ENCODE data around the gene TMEM26. TPM values are rescaled to one million over a fixed set of nuclear protein-coding genes. Genes with fewer than 3 reads are reported as not detected.

Gene TMEM26
- total and polyA plus RNA-seq, 11 donors, result 0.07 to 1.1 (median 0.31) TPM

DNA sequence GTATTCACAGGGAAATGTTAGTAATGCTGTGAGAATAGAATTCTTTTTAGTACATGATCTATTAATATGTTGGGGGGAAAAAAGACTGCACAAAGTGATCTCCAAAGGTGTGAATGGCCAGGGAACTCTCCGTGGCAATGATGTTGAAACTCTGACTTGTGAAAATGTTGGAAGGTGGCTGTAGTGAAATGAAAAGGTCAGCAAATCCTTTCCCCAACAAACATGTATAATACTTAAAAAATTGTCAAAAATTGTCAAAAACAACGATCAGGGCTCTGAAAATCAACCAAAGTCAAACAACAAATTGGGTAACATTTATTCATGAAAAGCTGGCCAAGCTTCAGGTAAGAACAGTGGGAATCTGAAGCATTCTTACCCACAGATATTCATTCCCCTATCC is 35.5 kb downstream of the TMEM26 start:
- no peak for DNase-seq
- no peaks in the 10 kb centered on the region for H3K36me3 ChIP-seq
- WGBS, 4 donors, result 67 to 72% (median 70%) methylated on average over 2 of the region's 2 CpGs
- no peak for TF ChIP-seq POLR2A (IDR thresholded peaks at IDR 0.05)
- no peak overlapping the region for H3K4me3 ChIP-seq
- H3K9me3 ChIP-seq, result peaks cover 0 to 39% (median 12%) of the 10 kb centered on the region in 12 donors
- H3K27ac ChIP-seq, result no peak overlapping the region
- intact Hi-C loops (cut with DNase I), result no loop called here
- no peaks in the 10 kb centered on the region for H3K4me1 ChIP-seq
- no peak for ATAC-seq
- H3K27me3 ChIP-seq, result no peaks in the 10 kb centered on the region

DNA sequence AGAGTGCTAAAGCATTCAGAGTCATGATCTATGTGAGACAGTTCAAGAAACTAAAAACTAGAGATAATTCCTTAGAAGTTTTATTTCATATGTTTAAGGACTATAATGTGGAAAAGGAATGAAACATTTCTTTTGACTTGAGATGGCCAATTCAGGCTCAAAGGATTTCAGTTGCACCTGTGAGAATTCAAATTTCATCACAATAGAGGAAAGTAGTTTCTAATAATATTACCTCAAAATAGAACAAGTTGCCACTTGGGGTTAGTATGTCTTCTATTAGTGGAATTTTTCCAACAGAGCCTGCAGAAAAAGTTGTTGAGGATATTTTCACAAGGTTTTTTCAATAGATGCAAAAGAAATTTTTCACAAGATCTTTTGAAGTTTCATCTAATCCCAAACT is 37.4 kb downstream of the TMEM26 start:
- no peaks in the 10 kb centered on the region for H3K27me3 ChIP-seq
- ATAC-seq, result no peak
- no peak for DNase-seq
- no peaks in the 10 kb centered on the region for H3K4me1 ChIP-seq
- intact Hi-C loops (cut with DNase I), result no loop called here
- no peak overlapping the region for H3K4me3 ChIP-seq
- no peak overlapping the region for H3K27ac ChIP-seq
- H3K9me3 ChIP-seq, result peaks cover 0 to 21% (median 4%) of the 10 kb centered on the region in 12 donors
- TF ChIP-seq POLR2A (IDR thresholded peaks at IDR 0.05), result no peak
- TF ChIP-seq, protein P1, sequence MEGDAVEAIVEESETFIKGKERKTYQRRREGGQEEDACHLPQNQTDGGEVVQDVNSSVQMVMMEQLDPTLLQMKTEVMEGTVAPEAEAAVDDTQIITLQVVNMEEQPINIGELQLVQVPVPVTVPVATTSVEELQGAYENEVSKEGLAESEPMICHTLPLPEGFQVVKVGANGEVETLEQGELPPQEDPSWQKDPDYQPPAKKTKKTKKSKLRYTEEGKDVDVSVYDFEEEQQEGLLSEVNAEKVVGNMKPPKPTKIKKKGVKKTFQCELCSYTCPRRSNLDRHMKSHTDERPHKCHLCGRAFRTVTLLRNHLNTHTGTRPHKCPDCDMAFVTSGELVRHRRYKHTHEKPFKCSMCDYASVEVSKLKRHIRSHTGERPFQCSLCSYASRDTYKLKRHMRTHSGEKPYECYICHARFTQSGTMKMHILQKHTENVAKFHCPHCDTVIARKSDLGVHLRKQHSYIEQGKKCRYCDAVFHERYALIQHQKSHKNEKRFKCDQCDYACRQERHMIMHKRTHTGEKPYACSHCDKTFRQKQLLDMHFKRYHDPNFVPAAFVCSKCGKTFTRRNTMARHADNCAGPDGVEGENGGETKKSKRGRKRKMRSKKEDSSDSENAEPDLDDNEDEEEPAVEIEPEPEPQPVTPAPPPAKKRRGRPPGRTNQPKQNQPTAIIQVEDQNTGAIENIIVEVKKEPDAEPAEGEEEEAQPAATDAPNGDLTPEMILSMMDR (IDR thresholded peaks at IDR 0.05), result no peak
- no peaks in the 10 kb centered on the region for H3K36me3 ChIP-seq

DNA sequence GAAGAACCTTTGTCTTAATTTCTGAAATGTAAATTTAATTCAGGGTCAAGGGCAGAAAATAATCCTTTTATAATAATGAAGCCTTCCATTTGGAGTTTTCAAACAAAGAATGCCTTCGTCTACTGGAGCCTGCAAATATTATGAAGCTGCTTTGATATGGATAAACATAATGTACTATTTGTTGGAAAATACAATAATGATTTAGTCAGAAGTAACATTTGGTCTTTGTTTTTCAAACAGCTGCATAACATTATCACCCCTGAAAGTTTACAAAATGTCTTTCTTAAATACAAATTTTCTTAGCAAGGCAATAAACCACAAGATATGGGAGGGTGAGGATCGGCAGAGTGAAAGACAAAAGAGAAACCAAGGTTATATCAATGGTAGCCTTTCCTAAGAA is 41.5 kb downstream of the TMEM26 start:
- Histone ChIP-seq H3K27ac (no peak overlapping the region), H3K4me1 (peaks cover 0 to 11% (median 0%) of the 10 kb centered on the region in 12 donors), H3K4me3 (no peak overlapping the region), H3K9me3 (no peaks in the 10 kb centered on the region), H3K36me3 (no peaks in the 10 kb centered on the region), H3K27me3 (no peaks in the 10 kb centered on the region)
- TF ChIP-seq, protein P1 (IDR thresholded peaks at IDR 0.05), result no peak
- TF ChIP-seq POLR2A (IDR thresholded peaks at IDR 0.05), result no peak
- DNase-seq (no peak), ATAC-seq (no peak)
- intact Hi-C loops (cut with DNase I), result no loop called here
- 75 to 82% (median 80%) methylated on average over 2 of the region's 2 CpGs for WGBS, 4 donors

DNA sequence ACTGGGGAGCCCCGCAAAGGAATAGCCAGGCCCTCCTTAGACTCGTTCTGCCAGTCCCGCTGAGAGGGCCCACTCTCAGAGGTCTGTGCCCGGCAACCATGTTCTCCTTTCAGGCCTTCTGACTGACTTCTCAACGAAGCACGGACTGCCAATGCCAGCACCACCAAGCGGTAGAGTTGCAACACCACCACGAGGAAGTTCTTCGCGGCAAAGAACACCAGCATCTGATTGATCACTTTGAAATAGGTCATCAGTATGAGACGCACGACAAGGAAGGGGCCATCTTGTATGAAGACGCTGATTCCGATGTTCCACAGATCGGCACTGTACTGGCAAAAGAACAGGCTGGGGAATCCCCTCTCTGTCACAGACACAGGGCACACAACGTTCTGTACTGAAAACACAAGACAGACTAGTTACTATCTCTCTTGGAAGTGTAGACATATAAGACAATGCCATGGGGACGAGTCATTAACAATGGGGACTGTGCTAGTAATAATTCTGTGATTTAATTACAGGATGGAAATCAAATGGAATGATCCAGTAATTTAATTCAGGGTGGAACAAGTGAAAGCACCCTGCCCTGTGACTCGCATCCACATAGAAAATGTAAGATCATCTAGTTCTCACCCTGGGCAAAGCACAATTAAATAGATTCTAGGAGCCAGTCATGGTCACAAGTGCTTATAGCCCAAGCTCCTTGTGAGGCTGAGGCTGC is 42.7 kb downstream of the TMEM26 start:
- TF ChIP-seq, protein P1 (IDR thresholded peaks at IDR 0.05), result no peak
- TF ChIP-seq POLR2A (IDR thresholded peaks at IDR 0.05), result no peak
- Histone ChIP-seq H3K27me3 (no peaks in the 10 kb centered on the region), H3K4me1 (peaks cover 0 to 11% (median 0%) of the 10 kb centered on the region in 12 donors), H3K27ac (no peak overlapping the region), H3K9me3 (no peaks in the 10 kb centered on the region), H3K4me3 (no peak overlapping the region), H3K36me3 (no peaks in the 10 kb centered on the region)
- ATAC-seq (no peak), DNase-seq (peak in 1 of 5 donors; percentile 30)
- intact Hi-C loops (cut with DNase I), result no loop called here
- 91 to 95% (median 92%) methylated on average over 18 of the region's 18 CpGs for WGBS, 4 donors

DNA sequence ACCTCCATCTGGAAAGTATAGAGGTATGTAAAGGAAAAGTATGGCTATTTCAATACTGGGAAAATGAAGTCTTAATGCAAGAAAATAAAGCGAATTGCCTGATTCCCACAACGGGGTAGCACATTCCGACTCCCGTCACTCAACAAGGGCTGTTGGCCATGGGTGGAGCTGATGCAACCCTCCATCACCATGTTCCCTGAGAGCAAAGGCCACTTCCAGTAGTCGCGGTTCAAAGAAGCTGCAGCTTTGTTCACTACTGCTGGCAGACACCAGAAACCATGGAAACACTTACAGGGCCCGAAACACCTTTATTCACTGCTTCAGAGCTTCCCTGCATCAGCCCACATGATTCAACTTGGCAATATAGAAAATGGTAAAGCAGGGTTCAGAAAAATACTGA is 44.0 kb downstream of the TMEM26 start:
- intact Hi-C loops (cut with DNase I), result no loop called here
- ATAC-seq (no peak), DNase-seq (no peak)
- Histone ChIP-seq H3K4me1 (peaks cover 0 to 11% (median 0%) of the 10 kb centered on the region in 12 donors), H3K27me3 (no peaks in the 10 kb centered on the region), H3K36me3 (no peaks in the 10 kb centered on the region), H3K9me3 (no peaks in the 10 kb centered on the region), H3K4me3 (no peak overlapping the region), H3K27ac (no peak overlapping the region)
- 94 to 98% (median 94%) methylated on average over 7 of the region's 7 CpGs for WGBS, 4 donors
- TF ChIP-seq, protein P1 (IDR thresholded peaks at IDR 0.05), result no peak
- TF ChIP-seq POLR2A (IDR thresholded peaks at IDR 0.05), result no peak

All from heart left ventricle (tissue), 16 donors.